ENCODE results near the gene TMEM130. TPM values are rescaled to one million over a fixed set of nuclear protein-coding genes. Genes with fewer than 3 reads are reported as not detected.
A peak's percentile ranks its signal among the peaks of the same experiment; 100 is the strongest.

The TMEM130 gene
- total RNA-seq, 6 donors from 2014 or later, result 0.30 to 10.2 (median 2.7) TPM

GRCh38 chr7:98841179-98841997 lies 28.4 kb downstream of the TMEM130 start:
- WGBS, 2 donors, result 38 to 43% methylated on average over 11 of the region's 11 CpGs
- peak; percentile 81 to 82 for ATAC-seq (ENCODE audit: low FRiP score in 2 of 2)

DNA sequence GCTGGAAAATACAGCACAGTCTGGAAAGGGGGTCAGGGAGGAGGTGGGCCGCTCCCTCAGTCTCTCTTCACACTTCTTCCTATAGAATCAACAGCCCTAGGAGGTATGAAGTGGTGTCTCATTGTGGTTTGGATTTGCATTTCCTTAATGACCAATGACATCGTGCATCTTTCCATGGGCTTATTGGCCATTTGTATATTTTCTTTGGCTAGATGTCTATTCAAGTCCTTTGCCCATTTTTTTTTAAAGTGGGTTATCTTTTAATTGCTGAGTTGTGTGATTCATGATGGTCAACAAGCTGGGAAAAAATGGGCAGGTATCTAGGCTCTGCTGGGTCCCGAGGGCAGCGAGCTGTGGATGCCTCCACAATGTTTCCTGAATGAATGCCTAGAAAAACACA lies 29.1 kb downstream of the TMEM130 start:
- WGBS, 2 donors, result 48 to 68% methylated on average over 4 of the region's 4 CpGs
- Histone ChIP-seq H3K4me3 (no peak overlapping the region), H3K27me3 (no peaks in the 10 kb centered on the region), H3K9me3 (no peaks in the 10 kb centered on the region), H3K27ac (no peak overlapping the region), H3K4me1 (no peaks in the 10 kb centered on the region), H3K36me3 (no peaks in the 10 kb centered on the region)
- DNase-seq (no peak), ATAC-seq (ENCODE audit: low FRiP score in 2 of 2) (no peak)
- TF ChIP-seq POLR2A (IDR thresholded peaks at IDR 0.05) (no peak), POLR2AphosphoS5 (IDR thresholded peaks at IDR 0.05) (no peak), EP300 (IDR thresholded peaks at IDR 0.05) (no peak)
- TF ChIP-seq, protein P1, sequence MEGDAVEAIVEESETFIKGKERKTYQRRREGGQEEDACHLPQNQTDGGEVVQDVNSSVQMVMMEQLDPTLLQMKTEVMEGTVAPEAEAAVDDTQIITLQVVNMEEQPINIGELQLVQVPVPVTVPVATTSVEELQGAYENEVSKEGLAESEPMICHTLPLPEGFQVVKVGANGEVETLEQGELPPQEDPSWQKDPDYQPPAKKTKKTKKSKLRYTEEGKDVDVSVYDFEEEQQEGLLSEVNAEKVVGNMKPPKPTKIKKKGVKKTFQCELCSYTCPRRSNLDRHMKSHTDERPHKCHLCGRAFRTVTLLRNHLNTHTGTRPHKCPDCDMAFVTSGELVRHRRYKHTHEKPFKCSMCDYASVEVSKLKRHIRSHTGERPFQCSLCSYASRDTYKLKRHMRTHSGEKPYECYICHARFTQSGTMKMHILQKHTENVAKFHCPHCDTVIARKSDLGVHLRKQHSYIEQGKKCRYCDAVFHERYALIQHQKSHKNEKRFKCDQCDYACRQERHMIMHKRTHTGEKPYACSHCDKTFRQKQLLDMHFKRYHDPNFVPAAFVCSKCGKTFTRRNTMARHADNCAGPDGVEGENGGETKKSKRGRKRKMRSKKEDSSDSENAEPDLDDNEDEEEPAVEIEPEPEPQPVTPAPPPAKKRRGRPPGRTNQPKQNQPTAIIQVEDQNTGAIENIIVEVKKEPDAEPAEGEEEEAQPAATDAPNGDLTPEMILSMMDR (IDR thresholded peaks at IDR 0.05), result no peak

More at GRCh38 chr7:98841179-98841997, 28.4 kb downstream of the TMEM130 start:
- TF ChIP-seq EP300 (IDR thresholded peaks at IDR 0.05) (no peak), POLR2A (IDR thresholded peaks at IDR 0.05) (no peak), POLR2AphosphoS5 (IDR thresholded peaks at IDR 0.05) (peak in 1 of 2 donors; percentile 20)
- TF ChIP-seq, protein P1 (IDR thresholded peaks at IDR 0.05), result peak; percentile 87 to 98 (median 96)
- Histone ChIP-seq H3K9me3 (no peaks in the 10 kb centered on the region), H3K4me3 (no peak overlapping the region), H3K4me1 (no peaks in the 10 kb centered on the region), H3K27me3 (no peaks in the 10 kb centered on the region), H3K36me3 (no peaks in the 10 kb centered on the region), H3K27ac (no peak overlapping the region)
- DNase-seq, result peak; percentile 57 to 66

DNA sequence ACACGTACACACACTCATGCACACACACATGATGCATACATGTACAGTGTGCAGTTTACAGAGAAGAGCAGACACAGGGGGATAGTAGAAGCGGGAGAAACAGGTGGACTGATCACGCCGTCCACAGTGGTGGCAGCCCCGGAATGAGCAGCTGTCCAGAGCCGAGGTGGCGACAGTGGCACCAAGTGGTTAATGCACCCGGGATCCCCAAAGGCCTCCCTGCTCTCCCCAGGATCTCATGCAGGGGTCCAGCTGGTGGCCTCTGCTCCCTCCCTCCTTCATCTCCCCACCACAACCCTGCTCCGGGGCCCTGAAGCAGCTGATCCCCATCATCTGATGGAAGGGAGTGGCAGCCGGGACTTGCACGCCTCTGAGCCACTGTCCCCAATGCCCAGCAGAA lies 29.7 kb downstream of the TMEM130 start:
- no peak overlapping the region for H3K27ac ChIP-seq
- TF ChIP-seq EP300 (IDR thresholded peaks at IDR 0.05) (no peak), POLR2A (IDR thresholded peaks at IDR 0.05) (no peak), POLR2AphosphoS5 (IDR thresholded peaks at IDR 0.05) (no peak)
- TF ChIP-seq, protein P1 (IDR thresholded peaks at IDR 0.05), result no peak
- no peaks in the 10 kb centered on the region for H3K27me3 ChIP-seq
- H3K4me3 ChIP-seq, result no peak overlapping the region
- H3K9me3 ChIP-seq, result no peaks in the 10 kb centered on the region
- H3K36me3 ChIP-seq, result no peaks in the 10 kb centered on the region
- ATAC-seq (ENCODE audit: low FRiP score in 2 of 2), result no peak
- WGBS, 2 donors, result 67 to 80% methylated on average over 11 of the region's 11 CpGs
- no peaks in the 10 kb centered on the region for H3K4me1 ChIP-seq
- DNase-seq, result no peak

DNA sequence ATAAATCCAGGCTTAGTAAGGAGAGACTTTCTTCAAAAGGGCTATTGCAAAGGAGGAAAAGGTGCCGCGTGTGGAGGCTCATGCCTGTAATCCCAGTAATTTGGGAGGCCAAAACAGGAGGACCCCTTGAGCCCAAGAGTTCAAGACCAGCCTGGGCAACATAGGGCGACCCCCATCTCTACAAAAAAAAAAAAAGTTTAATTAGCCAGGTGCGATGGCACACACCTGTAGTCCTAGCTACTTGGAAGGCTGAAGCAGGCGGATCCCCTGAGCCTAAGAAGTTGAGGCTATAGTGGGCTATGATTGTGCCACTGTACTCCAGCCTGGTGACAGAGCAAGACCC lies 32.2 kb downstream of the TMEM130 start:
- no peak overlapping the region for H3K4me3 ChIP-seq
- H3K36me3 ChIP-seq, result no peaks in the 10 kb centered on the region
- H3K27me3 ChIP-seq, result no peaks in the 10 kb centered on the region
- DNase-seq (no peak), ATAC-seq (ENCODE audit: low FRiP score in 2 of 2) (no peak)
- TF ChIP-seq, protein P1 (IDR thresholded peaks at IDR 0.05), result no peak
- TF ChIP-seq POLR2AphosphoS5 (IDR thresholded peaks at IDR 0.05), result no peak
- WGBS, 2 donors, result 56 to 74% methylated on average over 5 of the region's 5 CpGs
- H3K27ac ChIP-seq, result no peak overlapping the region
- no peaks in the 10 kb centered on the region for H3K4me1 ChIP-seq
- H3K9me3 ChIP-seq, result no peaks in the 10 kb centered on the region

All from upper lobe of left lung (tissue), 6 donors.